HepG2 (cell line): ENCODE data around the gene TCF12.

Source experiments
- ATRX ChIP-seq: sonication (generic); formaldehyde crosslinking; IDR thresholded peaks from 2 replicates; pipeline ENCODE4 v1.4.0; 2020; ENCODE audit warnings: missing genetic modification reagents, borderline replicate concordance
- NFRKB ChIP-seq: fragments of 450-650 bp; IDR thresholded peaks from 2 replicates; pipeline ENCODE4 v1.6.1; 2017
- PATZ1 ChIP-seq: sonication (generic); formaldehyde crosslinking; IDR thresholded peaks from 2 replicates; pipeline ENCODE4 v1.4.0; 2020; ENCODE audit warnings: missing genetic modification reagents
- POLR2A ChIP-seq, 2 experiments: IDR thresholded peaks; 2 replicates each; pipeline ENCODE4 v1.6.1; 2011; ENCODE audit warnings: low read depth in 2 of 2, low read length in 2 of 2, mild to moderate bottlenecking in 1 of 2, moderate library complexity in 1 of 2; ENCODE audit not compliant: insufficient read depth in 1 of 2

- no peak for TF ChIP-seq PATZ1
- no peak for TF ChIP-seq POLR2A (IDR thresholded peaks at IDR 0.05; ENCODE audit: insufficient read depth in 1 of 2, low read depth in 2 of 2, low read length in 2 of 2)
- TF ChIP-seq NFRKB: no peak
- TF ChIP-seq ATRX (CRISPR knock-in tag): no peak
Measured at GRCh38 chr15:57234156-57234555, 315.7 kb downstream of the TCF12 start.
